GM11168 (cell line): Measurements from ENCODE around the gene SPTB.
"Not testable (repeated sequence)": the region's sequence is repeated elsewhere in the genome, so short reads cannot be mapped to it uniquely, and the experiment has no call there.

ENCODE experiments used
- in situ Hi-C: fragments of 300-500 bp; cut with MboI; formaldehyde crosslinking; loops from one replicate; pipeline ENCODE4 v1.12.0; 2022; ENCODE audit warnings: low sequenced_read_pairs; ENCODE audit not compliant: unreplicated experiment

The SPTB gene

DNA sequence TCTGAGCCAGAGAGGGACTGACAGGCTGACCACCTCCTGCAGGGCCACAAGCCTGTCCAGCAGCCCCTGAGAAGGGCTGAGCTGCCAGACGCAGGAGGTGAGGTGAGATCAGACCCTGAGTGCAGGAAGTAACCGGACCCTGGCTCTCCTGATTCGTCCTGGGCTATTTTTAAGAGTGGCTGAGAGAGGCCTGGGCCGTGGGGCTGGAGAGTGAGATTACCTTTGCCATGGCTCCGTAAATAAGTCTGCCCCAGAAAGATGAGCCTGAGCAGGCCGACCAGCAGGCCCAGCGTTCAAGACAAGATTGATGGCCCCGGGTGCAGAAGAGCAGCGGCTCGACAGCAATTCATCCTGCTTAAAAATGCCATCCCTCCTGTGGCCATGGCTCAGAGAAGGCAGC, 54.2 kb downstream of the SPTB start:
- in situ Hi-C loops: loop anchor here (10.0 kb wide), 1 partner anchor 149 kb away; the partner anchor contains the start of gene RAB15

- in situ Hi-C loops: loop anchor here (10.0 kb wide), 1 partner anchor 150 kb away; the partner anchor contains the start of gene RAB15
These were observed 54.7 kb downstream of the SPTB start for GRCh38 chr14:64825006-64825405.

GRCh38 chr14:64824471-64824870, 55.2 kb downstream of the SPTB start:
- in situ Hi-C loops: loop anchor here (10.0 kb wide), 1 partner anchor 150 kb away; the partner anchor contains the start of gene RAB15

DNA sequence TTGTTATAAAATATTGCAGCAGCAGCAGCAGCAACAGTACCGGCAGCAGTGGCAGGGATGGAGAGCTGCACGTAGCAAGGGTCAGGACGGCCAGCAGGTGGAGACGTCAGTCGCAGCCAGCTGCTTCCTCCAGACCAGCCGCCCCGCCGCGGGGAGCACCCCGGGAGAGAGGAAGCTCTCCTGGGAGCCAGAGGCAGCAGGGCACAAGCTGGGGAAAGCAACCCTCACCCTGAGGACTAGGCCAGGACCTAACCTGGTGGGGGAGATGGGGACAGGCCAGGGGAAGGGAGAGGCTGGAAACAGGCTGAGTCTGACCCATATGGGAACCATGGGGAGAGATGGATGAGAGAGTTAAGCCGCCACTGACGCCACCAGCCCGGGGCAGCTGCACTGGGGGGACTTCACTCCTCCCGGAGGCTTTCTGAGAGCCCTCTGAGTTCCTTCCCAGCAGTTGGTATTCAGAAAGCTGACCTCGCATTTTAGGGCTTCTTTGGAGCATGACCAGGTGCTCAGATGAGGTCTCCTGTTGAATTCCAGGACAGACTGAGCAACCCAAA, 56.3 kb downstream of the SPTB start:
- in situ Hi-C loops: loop anchor here (10.0 kb wide), 1 partner anchor 151 kb away; the partner anchor contains the start of gene RAB15

DNA sequence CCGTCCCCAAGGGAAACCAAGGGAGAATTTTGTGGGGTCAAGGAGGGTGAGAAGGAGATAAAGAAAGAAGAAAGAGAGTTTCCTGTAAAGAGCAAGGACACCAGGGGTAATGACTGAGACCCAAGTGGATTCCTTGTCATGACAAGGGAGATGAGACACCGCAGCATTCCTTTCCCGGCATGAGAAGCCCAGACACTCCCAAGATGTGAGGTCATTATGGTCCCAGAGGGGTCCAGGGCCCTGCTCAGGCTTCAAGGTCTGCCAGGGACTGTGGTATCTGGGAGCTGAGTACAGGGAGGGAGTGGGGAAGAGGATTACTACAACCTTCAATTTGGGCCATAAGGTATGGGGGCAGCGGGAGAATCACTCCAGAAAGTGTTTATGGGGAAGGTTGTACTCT, 58.1 kb downstream of the SPTB start:
- in situ Hi-C loops: loop anchor here (10.0 kb wide), 1 partner anchor 153 kb away; the partner anchor contains the start of gene RAB15

GRCh38 chr14:64818151-64818550, 61.6 kb downstream of the SPTB start:
- in situ Hi-C loops: no loop called here

GRCh38 chr14:64817631-64818030, 62.1 kb downstream of the SPTB start:
- in situ Hi-C loops: no loop called here

DNA sequence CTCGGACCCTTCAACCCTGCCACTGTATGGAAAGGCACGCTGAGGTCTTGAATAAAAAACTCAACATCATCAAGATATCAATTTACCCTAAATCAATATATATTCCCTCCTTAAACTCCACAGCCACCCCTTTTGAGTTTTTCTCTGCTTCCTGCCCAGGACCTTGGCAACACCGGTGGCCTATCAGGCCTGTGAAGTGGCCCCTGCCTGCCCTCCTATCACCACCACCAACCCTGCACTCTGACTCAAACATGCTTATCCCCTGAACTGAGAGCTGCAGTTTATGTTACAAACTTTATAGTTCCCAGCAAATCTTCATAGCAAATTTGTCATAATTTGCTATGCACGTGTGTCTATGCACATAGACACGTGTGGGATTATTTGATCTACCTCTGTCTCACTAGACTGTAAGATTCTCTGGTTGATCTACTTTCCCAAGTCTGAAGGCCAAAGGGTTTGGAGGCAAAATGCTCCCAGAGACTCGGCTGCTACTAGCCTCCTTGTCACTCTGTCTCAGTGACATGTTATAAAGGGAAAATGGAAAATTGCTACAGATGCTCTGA, 63.4 kb downstream of the SPTB start:
- in situ Hi-C loops: no loop called here

GRCh38 chr14:64815257-64815656, 64.5 kb downstream of the SPTB start:
- in situ Hi-C loops: no loop called here

DNA sequence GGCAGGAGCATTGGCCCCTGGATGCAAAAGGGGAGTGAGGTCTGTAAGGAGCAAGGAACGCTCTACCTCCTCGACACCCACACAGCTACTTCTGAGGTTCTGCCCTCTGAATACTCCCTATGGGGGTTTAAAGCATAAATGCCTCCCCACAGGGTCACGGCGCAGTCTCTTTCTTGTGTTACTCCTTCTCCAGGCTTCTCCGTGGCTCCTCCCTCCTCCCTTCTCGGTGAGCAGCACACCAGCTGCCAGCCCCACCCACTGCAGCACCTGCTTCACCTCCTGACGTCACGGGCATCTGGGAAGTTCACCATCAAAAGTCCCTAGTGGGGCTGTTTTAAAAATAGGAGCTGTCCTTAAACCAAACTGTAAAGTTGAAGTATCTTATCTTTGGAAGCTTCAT, 67.3 kb downstream of the SPTB start:
- in situ Hi-C loops: no loop called here

DNA sequence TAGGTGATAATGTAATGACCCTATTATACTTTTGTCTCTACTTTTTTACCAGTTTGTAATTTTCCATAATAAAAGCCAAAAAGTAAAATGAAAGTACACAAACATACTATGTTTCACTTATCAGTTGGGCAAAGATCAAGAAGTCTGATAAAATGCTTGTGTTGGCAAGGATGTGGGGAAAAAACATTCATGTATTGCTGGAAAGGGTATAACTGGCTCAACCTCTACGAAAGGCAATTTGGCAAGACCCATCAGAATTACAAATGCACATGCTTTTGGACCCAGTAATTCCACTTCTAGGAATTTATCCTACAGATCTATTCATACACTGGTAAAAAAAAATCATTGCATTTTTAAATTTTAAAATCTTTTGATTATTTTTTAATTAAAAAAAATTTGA, 68.0 kb downstream of the SPTB start:
- in situ Hi-C loops: no loop called here

GRCh38 chr14:64808449-64808848, 71.3 kb downstream of the SPTB start:
- in situ Hi-C loops: no loop called here

- in situ Hi-C loops: no loop called here
These were observed 72.2 kb downstream of the SPTB start for GRCh38 chr14:64807551-64807950.

DNA sequence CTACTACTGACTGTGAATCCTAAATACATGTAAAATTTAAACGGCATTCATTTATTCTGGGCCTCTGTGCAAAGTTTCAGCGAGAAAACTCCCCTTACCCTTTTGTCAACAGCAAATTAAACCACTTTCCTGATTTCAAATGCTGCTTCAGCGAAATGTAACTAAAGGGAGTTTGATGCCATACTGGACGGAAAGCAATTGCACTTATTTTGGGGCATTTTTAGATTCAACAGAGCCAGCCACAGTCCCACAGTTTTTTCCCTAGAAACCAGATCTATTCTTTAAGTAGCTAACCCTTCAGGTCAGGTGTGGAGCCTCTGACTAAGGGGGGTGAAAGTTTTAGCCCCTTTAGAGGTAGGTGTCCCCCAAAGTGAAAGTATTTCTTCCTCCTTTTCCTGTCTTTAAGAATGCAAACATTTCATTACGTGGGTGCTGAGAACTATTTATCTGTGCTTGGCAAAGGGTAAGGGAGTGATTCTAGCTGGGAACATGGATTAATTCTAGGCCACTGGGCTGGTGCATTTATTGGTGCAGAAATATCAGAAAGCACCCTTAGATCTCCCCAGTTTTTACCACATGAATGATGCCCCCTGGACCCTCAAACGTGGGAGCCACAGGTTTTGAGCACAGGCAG, 72.7 kb downstream of the SPTB start:
- in situ Hi-C loops: no loop called here

DNA sequence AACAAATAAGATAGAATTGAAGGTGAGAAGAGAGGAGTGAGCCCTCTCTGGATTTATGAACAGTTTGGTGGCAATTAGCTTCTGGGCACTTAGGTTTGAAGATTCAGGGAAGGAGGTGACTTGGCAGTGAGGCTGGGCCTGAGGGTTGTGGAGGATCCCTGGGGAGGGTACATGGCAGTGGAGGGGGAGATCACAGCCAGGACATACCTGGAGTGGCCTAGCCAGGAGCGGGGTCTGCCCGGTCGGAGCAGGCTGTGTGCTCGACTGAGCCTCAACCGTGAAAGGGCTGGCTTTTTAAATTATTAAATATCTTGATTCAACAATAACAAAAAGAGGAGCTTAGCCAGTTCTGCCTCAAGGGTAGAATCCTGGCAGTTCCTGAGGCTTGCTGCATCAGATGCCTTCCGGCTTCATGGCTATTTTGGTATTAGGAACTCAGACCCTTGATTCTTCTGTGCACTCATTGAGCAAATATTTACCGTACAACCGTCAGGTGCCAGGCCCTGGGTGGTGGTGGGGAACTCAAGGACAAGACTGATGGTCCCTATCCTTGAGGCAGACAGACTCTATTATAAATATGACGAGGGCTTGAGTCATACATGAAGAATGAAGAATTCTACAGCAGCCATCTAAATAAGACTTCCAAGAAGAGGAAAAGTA, 73.4 kb downstream of the SPTB start:
- in situ Hi-C loops: no loop called here

DNA sequence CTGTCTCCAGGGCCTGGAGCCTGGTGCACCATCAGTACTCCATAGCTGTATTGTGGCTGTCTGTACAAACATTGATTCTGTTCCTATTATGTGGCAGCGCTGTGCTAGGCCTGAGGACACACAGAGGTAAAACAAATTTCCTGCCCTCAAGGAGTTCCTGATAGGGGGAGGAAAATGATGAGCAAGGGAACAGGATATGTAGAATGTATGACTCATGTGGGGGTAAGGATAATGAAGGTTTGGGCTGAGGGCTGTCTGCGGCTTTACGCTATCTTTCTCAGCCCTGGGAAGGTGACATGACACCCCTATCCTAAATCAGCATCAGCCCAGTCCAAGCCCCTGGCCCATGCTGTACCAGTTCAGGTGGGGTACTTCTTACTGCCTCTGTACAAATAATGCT, 74.1 kb downstream of the SPTB start:
- in situ Hi-C loops: not testable (repeated sequence)

GRCh38 chr14:64804754-64805260, 74.9 kb downstream of the SPTB start:
- in situ Hi-C loops: no loop called here

DNA sequence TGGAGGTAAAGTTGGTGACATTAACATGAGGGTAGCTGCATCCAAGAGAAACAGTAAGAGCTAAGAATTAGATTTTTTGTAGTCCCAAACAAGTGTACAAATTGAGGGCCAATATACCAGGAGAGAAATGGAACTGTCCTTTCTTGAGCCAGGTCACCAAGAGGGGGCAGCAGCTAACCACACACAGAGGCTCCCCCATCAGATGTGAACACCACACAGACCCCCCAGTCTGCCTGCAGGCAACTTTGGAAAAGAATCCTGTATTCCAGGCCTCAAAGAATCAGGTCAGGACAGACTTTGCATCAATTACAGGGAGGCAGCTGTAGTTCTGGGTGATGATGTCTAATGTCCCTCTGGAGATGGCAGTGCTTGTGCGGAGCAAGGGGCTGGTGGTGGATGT, 77.9 kb downstream of the SPTB start:
- in situ Hi-C loops: no loop called here

- in situ Hi-C loops: no loop called here
These were observed 78.7 kb downstream of the SPTB start for GRCh38 chr14:64801046-64801445.

DNA sequence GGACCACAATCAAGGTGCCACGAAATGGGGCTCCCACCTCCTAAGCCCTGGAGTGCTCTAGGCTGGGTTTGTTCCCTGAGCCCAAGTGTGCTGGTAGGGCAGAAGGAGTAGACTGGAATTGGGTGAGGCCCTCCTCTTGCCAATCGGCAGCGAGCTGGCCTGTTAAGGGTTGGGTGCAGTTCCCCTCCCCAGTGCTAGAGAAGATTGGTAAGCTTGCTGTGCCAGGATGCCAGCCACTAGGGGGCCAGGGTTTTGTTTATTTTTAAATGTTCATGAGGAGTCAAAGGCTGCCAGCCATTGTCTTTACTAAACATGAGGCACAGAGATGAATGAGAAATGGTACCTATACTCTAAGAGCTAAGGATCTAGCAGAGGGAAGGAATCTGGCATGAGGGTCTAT, 79.7 kb downstream of the SPTB start:
- in situ Hi-C loops: no loop called here

DNA sequence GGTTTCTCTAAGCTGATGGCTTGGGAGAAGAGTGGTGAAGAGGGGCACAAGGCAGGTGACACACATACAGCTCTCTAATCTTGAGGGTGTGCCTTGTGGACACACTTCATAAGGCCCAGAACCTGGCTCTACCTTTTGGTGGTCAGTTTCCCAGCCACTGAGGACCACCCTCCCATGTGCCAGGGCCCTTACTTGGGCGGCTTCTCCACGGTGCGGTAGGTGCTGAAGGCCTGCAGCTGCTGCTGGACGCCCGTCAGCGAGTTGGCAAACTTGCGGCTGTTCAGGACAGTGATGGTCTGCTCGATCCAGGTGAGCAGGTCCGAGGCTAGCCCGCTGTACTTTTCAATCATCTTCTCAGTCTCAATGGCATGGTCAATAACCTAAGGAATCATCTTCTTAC, 80.2 kb downstream of the SPTB start:
- in situ Hi-C loops: no loop called here
